ENCODE data around the gene ATXN7L3B.

GRCh38 chr12:74491374-74491773, 46.3 kb upstream of the ATXN7L3B start:
- TF ChIP-seq CTCF (IDR thresholded peaks at IDR 0.05) (no peak), EZH2 (IDR thresholded peaks at IDR 0.05) (no peak), EZH2phosphoT487 (IDR thresholded peaks at IDR 0.05) (no peak)

All from neural progenitor cell (in vitro differentiated cells).